Activated CD4-positive, alpha-beta T cell treated with anti-CD3 and anti-CD28 coated beads for 48 hours (primary cell): ENCODE measurements around the gene MLPH.

Source experiments
- DNase-seq: peaks from one replicate; pipeline ENCODE4 v3.0.0-alpha.2; 2020

MLPH gene

GRCh38 chr2:237525559-237526157 lies 38.6 kb downstream of the MLPH start:
- no peak for DNase-seq

- no peak for DNase-seq
These were observed 40.2 kb downstream of the MLPH start for GRCh38 chr2:237527233-237527632.

- DNase-seq: no peak
These were observed 40.7 kb downstream of the MLPH start for GRCh38 chr2:237527766-237528165.

GRCh38 chr2:237529452-237530402 lies 42.7 kb downstream of the MLPH start:
- no peak for DNase-seq

DNA sequence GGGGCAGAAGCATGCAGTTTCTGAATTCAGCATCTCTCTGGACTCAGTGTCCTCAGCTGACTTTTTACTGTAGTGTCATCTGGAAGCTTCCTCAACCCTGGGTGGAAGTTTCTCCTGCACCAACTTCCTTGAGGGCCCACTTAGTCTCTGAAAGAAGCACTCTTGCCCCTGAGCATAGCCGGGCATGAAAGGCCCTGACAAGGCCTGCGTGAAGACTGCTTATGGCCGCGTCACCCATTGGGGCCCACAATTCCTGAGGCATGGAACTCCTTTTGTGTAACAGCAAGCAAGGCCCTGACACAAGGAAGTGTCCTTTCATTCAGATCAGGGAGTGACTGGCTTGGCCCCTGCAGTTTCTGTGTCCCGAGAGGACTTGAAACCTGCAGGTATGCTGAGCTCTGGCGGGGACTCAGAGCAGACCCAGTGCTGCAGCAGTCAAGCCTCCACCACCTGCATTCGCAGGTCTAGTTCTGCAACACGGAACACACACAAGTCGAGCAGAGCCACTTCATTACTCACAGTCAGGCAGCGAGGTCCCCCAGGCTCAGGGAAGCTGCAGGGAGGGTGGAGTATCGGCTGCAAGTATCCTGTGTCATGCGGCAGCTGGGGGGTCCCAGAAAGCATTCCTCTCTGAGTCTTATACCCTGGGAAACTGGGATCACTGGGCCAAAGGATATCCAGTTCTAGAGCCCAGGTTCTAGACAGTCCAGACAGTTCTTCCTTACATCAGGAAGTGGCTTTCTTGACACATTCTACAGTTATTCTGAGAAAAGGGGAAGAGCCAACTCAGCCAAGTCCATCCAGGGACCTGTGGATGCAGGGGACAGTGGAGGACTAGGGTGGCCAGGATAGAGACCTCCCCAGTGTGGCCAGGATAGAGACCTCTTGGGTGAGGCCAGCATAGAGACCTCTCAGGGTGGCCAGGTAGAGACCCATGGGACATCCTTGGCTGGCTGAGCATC lies 43.7 kb downstream of the MLPH start:
- DNase-seq: no peak

GRCh38 chr2:237532160-237532559 lies 45.1 kb downstream of the MLPH start:
- no peak for DNase-seq

GRCh38 chr2:237533668-237534161 lies 46.7 kb downstream of the MLPH start:
- no peak for DNase-seq

DNA sequence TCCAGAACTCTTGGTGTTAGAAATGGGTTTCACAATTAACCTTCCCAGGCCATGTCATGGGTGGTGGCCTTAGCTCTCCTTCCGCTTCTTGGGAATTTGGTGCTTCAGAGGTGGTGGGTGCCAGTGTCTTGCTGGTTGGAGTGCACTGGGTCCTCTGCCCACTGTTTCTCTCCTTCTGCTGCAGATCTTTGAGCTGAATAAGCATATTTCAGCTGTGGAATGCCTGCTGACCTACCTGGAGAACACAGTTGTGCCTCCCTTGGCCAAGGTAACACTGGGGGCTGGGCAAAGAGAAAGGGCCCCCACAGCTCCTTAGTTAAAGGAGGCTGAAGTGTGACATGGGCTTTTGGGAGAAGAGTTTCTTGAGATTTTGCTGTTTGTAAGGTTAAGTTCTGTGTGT lies 47.3 kb downstream of the MLPH start:
- DNase-seq: no peak

- DNase-seq: no peak
These were observed 48.5 kb downstream of the MLPH start for GRCh38 chr2:237535385-237536082.

DNA sequence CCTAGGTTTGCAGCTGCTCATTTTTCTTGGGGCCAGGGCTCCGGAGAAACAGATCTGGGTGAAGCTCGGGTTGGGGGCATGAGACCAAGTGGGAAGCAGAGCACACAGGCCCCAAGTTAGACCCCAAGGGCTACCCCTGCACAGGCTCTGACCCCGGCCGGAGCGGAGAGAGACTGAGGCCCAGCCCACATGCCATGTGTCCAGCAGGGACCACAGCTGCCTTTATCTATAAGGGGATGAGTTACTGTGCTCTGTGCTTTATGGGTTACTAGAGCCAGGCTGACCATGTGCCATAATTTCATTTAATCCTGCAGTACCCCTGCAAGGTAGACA lies 49.0 kb downstream of the MLPH start:
- no peak for DNase-seq

DNA sequence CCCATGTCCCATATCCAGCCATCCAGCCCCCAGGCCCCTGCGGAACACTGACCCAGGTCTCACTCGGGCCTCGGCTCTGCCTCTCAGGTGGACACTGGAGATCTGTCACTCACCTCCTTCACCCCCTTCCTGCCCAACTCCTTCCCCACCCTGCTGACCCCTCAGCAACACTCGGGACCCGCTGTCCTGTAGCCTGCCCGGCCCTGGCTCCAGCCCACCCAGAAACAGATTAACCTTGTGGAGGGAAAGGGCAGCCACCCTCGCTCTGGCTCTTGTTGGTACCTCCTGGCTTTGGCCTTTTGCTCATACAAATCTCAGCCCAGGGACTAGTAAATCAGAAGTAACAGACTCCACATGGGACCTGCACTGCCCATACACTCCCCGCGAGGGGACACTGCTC lies 49.6 kb downstream of the MLPH start:
- no peak for DNase-seq

DNA sequence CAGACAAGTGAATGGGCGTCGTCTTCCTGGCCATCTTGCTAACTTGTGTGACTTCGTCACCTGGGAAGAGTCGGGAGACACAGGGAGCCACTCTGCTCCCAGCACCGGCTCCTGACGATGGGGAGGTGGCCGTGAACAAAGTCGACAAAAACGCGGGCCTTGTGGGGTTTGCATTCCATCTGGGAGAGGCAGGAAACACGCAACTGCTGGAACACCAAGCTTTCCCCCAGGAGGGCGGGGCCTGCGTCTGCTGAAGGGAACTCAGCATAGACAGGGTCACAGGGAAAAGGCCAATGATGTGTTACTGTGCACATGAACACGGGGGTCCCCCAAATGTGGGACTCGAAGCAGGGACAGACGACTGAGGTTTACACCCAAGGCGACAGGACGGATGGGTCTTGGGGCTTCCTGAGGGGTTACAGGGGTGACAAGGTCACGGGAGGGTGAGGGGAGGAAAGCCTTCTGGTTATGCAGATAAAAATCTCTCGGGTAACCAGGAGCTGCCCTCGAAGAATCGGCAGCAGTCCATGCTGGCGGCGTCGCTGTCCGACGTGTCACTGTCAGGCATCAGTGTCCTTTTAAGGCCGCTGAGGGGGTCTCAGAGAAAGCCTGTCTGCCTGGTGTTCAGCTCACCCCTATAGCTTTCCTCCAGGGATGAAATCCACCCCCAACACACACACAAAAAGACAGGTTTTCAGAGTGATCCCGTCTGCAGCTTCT lies 51.1 kb downstream of the MLPH start:
- DNase-seq: no peak

DNA sequence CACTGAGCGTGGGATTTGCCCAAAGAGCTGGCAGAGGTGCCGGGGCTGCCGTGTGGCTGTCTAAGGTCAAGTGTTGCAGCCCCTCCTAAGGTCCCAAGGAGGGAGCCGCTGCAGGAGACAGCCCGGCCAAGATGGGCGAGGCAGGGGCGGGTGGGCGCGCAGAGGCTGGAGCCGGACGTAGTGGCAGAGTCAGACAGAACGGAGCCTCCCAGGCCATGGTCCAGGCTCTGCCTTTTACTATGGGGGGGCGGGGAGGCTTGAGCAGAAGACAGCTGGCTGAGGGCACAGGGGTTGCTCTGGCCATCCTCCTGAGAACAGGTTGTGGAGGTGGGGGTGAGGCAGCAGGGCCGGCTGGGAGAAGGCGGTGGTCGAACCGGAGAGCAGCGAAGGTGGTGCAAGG lies 51.9 kb downstream of the MLPH start:
- DNase-seq: no peak

DNA sequence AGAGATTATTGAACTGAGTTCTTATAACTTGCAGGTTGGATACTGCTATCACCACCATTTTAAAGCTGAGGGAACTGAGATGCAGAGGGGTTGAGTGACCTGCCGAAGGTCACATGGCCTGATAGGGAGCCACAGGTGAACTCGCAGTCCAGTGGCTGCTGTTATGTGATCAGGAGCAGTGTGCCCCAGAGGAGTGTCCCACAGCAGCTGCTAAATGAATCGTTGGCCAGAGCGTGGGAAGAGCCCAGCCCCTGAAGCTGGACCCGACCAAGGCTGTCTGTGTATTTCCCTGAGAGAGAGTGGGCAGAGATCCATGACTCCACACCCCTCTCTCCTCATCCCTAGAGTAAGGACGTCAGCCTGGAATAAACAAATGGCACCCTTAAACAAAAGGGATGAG lies 52.6 kb downstream of the MLPH start:
- no peak for DNase-seq

GRCh38 chr2:237540223-237540775 lies 53.2 kb downstream of the MLPH start:
- no peak for DNase-seq

DNA sequence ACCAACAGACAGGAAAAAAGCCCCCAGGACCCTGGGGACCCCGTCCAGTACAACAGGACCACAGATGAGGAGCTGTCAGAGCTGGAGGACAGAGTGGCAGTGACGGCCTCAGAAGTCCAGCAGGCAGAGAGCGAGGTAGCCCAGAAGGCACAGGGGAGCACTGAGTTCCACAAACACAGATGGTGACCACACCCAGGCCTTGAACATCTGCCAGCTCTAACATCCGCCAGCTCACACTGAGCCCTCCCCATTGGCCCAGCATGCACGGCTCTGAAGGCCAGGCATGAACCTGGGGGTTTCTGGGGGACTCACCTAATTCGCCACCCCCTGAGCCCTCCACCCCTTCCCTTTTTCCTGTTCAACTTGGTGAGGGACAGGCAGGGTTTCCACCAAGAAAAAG lies 53.8 kb downstream of the MLPH start:
- DNase-seq: no peak

- DNase-seq: no peak
These were observed 54.2 kb downstream of the MLPH start for GRCh38 chr2:237541243-237541642.

DNA sequence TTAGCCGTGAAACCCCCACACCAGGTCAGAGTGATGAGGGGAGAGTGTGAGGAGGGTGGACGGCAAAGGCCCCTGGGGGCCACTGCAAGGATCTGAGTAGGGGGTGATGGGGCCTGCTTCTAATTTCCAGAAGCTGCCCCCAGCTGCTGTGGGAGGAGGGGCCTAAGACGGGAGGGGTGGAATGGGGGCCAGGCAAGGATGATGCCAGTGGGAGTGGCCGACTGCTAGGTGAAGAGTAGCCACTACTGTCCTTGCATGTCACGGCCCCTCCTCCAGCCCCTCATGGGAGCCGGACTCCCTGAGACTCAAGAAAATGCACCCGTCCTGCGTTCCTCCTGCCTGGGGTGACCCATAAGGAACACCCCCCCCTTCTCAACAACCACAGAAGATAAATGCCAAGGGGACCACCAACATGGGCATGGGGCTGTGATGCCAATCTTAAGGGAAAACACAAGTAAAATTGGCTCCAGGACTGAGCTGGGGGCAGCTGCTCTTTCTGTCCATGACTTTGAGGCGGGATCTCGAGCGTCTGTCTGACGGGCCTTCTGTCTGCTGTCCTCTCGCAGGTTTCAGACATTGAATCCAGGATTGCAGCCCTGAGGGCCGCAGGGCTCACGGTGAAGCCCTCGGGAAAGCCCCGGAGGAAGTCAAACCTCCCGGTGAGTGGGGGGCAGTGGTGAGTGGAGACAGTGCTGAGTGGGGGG lies 55.1 kb downstream of the MLPH start:
- no peak for DNase-seq

GRCh38 chr2:237546040-237546875 lies 59.2 kb downstream of the MLPH start:
- no peak for DNase-seq

DNA sequence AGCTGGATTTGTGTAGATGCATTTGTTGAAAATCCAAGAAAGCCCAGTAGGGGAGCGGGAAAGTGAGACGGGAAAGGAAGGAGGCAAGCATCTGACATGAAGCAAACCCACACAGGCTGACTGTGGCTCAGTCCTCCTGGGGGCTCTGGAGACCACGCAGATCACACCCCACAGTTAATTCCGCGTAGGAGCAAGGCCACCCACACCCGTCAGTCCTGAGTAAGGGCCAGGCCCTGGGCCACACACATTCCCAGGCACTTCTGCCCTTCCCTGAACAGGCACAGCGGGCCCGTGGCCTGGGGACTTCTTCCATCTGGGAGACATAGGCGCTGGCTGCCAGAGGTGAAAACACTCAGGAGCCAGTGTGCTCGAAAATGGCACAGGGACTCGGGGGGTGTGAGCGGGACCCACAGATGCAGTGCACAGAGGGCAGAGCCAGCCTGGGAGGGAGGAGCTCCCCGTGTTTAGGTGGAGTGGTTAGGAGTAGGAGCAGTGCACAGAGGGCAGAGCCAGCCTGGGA lies 59.9 kb downstream of the MLPH start:
- no peak for DNase-seq
